Activated CD4-positive, alpha-beta T cell treated with anti-CD3 and anti-CD28 coated beads, Interleukin-10, Interleukin-2, amounts not matched to agents 100 ng/mL and 50 ng/mL, durations not matched to agents 16 hours and 8 hours (primary cell): ENCODE results near the gene ATG4D.
"Not testable (repeated sequence)": the region's sequence is repeated elsewhere in the genome, so short reads cannot be mapped to it uniquely, and the experiment has no call there.

ENCODE experiments used
- DNase-seq: peaks from one replicate; pipeline ENCODE4 v3.0.0-alpha.2; 2020

The ATG4D gene

DNA sequence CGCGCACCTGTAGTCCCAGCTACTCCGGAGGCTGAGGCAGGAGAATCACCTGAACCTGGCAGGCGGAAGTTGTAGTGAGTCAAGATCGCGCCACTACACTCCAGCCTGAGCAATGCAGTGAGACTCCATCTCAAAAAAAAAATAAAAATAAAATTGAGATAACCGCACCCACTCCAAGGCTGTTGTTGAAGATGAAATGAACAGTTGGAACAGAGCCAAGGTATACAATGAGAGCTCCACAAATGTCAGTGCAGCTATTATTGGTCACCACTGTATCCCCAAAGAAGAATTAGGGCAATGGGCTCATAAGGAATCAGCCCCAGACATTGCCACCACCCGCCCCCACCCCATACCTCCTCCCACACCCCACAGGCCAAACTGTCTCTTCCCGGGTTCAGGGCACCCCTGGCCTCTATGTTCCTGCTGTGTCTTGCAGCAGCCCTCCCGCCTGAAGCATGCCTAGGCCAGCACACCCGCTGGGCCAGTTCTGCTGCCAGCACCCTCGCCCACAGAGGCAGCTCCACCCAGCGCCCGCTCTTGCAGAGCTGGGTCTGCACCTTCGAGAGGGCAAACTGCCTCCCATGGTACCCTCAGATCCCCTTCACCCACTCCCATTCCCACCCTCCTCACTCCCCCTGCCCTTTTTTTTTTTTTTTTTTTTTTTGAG lies 22.9 kb upstream of the ATG4D start:
- DNase-seq, result no peak

DNA sequence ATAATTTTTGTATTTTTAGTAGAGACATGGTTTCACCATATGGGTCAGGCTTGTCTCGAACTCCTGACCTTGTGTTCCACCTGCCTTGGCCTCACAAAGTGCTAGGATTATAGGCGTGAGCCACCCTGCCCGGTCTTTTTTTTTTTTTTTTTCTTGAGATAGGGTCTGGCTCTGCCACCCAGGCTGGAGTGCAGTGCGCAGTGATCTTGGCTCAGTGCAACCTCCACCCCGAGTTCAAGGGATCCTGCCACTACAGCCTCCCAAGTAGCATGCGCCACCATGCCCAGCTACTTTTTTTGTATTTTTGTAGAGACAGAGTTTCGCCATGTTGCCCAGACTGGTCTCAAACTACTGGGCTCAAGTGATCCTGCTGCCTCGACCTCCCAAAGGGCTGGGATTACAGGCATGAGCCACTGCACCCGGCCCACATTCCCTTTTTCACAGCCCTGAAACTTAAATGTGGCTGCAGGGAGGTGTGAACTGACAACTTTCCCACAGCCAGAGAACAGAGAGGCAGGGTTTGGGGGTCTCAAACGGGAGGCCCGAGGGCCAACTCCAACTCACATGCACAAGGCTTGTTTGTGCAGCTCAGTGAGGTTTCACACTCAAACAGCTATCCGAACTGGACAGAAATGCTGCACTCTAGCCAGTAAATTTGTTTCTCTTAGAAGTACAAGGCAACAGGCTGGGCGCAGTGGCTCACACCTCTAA lies 22.1 kb upstream of the ATG4D start:
- no peak for DNase-seq

DNA sequence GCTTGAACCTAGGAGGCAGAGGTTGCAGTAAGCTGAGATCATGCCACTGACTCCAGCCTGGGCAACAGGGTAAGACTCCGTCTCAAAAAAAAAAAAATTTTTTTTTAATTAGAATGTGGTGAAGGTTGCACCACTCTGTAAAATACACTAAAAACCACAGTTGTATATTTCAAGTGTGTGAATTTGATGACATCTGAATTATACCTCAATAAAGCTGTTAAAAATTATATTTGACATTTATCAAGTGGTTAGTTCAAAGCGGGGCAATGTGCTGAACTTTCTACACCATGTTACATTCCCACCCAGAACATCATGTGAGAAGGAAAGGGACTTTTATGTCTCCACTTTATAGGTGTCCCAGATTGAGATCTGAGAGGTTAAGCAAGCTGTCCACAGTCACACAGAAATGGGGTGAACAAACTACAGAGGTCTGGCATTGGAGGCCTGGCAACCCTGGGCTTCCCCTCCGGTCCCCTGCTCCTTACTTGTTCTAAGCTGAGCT lies 20.5 kb upstream of the ATG4D start:
- no peak for DNase-seq

DNA sequence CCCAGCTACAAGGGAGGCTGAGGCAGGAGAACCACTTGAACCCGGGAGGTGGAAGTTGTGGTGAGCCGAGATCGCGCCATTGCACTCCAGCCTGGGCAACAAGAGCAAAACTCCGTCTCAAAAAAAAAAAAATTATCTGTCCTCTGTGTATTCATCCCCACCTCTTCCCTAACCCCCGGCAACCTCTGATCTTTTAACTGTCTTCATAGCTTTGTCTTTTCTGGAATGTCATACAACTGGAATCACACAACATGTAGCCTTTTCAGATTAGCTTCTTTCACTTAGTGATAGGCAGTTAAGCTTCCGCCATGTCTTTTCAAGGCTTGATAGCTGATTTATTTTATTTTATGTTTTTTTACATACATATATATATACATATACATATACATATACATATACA lies 18.1 kb upstream of the ATG4D start:
- DNase-seq, result no peak

DNA sequence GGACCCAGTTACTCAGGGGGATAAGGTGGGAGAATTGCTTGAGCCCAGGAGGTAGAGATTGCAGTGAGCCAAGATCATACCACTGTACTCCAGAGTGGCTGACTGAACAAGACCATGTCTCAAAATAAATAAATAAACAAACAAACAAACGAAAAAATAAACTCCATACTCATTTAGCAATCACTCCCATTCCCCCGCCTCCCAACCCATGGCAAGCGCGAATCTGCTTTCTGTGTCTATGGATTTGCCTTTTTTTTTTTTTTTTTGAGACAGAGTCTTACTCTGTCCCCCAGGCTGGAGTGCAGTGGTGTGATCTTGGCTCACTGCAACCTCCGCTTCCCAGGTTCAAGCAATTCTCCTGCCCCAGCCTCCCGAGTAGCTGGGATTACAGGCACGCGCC lies 16.8 kb upstream of the ATG4D start:
- not testable (repeated sequence) for DNase-seq

DNA sequence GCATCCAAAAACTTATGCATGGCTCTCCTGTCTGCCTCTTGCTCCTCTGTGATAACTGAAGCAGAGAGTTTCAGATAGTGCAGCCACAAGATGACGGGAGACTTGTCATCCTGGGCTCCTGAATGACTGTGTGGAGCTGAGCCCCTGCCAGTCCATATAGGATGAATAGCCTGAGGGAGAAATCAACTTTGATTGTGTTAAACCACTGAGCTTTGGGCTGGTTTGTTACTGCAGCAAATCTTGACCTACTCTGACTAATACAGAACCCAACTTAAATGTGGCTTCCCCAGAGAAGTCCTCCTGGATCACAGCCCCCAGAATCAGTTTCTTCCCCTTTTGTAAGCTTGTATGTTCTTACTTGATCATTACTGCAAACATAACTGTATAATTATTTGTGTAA lies 11.2 kb upstream of the ATG4D start:
- DNase-seq, result no peak

DNA sequence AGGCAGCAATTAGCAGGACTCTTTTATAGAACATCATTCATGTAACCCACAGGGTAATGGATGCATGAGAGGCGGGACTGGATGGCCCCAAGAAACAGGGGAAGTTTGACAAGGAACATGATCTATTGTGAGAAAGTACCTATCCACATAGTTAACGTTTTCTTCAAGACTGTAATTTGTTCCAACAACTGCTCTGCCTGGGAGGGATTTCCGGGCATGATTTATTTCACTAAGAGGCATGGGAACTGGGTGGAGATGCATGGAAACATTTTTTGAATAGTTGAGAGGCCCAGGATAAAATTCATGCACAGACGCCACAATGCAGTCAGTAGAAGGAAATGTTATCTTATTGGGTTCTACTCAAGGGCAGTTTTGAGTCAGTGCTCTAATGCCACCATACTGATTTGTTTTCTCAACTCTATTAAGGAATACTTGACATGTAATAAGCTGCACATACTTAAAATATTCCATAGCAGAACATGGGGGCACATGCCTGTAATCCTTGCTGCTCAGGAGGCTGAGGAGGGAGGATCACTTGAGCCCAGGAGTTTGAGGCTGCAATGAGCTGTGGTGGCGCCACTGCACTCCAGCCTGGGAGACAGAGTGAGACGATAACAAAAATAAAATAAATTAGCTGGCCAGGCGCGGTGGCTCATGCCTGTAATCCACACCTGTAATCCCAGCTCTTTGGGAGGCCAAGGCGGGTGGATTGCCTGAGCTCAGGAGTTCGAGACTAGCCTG lies 9.9 kb upstream of the ATG4D start:
- DNase-seq, result no peak

DNA sequence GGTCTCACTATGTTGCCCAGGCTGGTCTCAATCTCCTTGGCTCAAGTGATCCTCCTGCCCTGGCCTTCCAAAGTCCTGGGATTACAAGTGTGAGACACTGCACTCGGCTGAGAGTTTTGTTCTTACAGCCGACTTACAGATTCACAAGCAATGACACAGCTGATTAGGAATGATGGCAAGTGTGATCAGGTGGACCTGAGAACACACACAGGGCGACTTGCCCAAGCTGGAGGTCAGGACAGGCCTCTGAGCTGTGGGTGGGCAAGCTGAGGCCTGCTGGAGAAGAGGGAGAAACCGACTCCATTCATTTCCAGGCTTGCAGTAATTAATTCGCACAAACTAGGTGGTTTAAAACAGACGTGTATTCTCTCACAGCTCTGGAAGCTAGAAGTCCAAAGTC lies 8.1 kb upstream of the ATG4D start:
- DNase-seq, result no peak

DNA sequence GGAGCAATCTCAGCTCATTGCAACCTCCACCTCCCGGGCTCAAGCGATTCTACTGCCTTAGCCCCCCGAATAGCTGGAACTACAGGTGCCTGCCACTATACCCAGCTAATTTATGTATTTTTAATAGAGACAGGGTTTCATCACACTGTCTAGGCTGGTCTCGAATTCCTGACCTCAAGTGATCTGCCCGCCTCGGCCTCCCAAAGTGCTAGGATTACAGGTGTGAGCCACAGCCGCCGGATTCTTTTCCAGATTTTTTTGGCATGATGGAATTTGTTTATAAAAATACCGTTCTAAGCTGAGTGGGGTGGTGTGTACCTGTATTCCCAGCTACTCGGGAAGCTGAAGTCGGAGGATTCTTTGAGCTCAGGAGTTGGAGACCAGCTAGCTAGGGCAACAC lies 6.0 kb upstream of the ATG4D start:
- no peak for DNase-seq

DNA sequence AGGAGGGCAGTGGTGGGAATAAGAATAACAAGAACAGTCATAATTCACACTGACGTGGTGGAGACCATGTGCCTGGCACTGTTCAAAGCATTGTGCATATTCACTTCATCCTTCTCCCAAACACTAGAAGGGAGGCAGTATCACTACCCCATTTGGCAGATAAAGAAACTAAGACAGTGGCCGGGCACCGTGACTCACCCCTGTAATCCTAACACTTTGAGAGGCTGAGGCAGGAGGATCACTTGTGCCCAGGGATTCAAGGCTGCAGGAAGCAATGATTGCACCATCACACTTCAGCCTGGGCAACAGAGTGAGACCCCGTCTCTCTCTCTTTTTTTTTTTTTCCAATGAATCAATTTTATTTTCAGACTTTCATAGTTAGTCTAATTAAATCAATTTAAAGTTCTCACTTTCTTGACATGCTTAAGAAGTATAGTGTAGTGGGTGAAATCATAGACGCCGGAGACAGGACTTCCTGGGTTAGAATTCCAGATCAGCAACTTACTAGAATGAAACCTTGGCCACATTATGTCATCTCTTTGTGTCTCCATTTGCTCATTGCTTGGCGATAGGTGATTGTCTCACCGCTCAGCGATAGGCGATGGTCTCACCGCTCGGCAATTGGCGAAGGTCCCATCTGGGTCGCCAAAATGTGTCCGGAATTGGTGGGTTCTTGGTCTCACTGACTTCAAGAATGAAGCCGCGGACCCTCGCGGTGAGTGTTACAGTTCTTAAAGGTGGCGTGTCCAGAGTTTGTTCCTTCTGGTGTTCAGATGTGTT lies 5.3 kb upstream of the ATG4D start:
- DNase-seq, result no peak

DNA sequence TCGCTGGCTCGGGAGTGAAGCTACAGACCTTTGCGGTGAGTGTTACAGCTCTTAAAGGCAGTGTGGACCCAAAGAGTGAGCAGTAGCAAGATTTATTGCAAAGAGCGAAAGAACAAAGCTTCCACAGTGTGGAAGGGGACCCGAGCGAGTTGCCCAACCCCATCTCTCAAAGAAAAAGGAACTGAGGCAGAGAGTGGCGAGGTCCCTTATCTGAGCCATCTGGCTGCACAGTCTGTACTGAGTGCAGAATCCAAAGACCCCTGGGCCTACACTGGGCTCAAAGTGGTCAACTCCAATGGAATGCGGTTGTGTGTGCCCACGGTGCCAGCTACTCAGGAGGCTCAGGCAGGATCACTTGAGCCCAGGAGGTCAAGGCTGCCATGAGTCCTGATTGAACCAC lies 4.7 kb upstream of the ATG4D start:
- DNase-seq, result not testable (repeated sequence)

DNA sequence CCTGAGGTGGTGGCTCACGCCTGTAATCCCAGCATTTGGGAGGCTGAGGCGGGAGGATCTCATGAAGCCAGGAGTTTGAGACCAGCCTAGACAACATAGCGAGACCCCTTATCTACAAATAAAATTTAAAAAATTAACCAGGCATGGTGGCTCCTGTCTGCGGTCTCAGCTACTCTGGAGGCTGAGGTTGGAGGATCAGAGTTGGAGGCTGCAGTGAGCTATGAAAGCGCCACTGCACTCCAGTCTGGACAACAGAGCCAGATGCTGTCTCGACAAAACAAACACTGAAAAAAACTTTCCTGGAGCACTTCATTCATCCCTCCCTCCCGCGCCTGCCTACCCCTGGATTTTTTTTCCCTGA lies 665 bp upstream of the ATG4D start:
- DNase-seq, result no peak

DNA sequence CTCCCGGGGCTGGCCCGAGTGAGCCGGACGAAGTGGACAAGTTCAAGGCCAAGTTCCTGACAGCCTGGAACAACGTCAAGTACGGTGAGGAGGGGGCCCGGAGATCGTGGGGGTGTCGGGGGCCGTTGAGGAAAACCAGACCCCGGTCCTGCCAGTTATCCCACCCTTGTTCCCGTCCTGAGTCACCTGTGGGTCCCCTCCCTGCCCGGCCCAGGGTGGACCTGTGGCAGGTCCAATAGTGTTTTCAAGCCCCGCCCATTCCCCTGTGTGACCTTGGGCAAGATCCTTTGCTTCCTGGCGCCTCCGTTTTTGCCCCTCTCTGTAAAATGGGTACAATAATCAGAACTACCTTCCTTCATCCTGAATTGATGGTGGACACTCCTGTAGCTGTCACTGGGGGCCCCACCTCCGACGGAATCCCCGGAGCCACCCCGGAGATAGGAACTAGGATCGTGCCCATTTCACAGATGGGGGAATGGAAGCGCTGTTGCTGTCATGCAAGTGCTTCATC lies 593 bp downstream of the ATG4D start:
- peak; percentile 35 for DNase-seq

DNA sequence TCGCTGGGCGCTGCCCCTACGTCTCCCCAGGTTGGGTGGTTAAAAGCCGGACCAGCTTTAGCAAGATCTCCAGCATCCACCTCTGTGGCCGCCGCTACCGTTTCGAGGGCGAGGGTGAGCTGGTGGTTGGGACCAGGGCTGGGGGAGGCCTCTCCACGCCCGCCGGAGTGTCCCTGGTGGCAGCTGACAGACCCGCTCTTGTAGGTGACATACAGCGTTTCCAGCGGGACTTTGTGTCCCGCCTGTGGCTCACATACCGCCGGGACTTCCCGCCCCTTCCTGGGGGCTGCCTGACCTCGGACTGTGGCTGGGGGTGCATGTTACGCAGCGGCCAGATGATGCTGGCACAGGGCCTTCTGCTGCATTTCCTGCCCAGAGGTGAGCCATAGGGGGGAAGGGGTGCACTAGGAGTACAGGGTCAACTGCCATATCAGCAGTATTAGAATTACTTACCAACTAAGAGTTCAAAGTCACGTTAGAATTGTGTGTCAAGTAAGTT lies 1.1 kb downstream of the ATG4D start:
- DNase-seq, result no peak

DNA sequence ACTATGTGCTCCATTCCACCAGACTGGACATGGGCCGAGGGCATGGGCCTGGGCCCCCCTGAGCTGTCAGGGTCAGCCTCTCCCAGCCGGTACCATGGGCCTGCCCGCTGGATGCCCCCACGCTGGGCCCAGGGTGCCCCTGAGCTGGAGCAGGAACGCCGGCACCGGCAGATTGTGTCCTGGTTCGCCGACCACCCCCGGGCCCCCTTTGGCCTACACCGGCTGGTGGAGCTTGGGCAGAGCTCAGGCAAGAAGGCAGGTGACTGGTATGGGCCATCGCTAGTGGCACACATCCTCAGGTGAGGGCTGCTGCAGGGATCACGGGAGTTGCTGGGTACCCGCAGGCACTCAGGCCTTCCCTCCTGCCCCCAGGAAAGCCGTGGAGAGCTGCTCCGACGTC lies 3.1 kb downstream of the ATG4D start:
- DNase-seq, result no peak

DNA sequence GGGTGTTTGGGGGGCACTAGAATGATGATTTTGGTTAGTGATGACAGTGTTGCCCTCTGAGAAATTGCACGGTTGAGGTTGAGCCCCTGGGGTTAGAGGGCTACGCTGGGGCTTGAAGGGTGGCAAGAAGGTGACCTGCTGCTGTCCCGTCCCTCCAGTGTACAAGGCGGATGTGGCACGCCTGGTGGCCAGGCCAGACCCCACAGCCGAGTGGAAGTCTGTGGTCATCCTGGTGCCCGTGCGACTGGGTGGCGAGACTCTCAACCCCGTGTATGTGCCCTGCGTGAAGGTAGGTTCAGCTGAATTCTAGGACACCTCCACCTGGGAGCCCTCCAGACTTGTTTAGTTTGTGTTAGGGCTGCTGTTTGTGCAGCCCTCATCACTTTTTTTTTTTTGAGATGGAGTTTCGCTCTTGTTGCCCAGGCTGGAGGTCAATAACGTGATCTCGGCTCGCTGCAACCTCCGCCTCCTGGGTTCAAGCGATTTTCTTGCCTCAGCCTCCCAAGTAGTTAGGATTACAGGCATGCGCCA lies 5.1 kb downstream of the ATG4D start:
- no peak for DNase-seq

DNA sequence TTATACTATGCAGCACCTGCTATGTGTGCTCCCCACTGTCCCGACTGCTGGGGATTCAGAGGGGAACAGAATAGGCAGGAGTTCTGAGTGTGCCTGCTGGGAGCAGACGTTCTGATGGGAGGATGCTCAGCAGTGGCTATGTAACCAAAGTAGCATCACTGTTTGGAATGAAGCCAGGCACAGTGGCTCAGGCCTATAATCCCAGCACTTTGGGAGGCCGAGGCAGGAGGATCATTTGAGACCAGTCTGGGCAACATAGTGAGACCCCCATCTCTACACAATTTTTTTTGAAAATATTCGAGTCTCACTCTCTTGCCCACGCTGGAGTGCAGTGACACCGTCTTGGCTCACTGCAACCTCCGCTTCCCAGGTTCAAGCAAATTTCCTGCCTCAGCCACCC lies 6.0 kb downstream of the ATG4D start:
- no peak for DNase-seq

DNA sequence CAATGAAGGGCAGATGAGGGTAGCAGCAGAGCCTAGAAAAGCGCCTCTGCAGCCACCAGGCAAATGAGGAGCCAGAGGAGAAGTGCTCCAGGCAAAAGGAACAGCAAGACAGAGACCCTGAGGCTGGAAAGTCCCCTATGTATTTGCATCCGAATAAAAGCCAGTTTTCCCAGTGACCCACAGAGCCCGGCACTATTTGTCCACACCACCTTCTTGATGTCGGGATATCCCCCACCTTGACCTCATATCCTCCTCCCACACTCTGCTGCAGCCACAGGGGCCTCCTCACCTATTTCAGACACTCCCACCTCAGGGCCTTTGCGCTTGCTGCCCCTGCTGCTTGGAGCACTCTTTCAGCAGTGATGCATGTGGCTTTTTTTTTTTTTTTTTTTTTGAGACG lies 6.6 kb downstream of the ATG4D start:
- DNase-seq, result no peak

DNA sequence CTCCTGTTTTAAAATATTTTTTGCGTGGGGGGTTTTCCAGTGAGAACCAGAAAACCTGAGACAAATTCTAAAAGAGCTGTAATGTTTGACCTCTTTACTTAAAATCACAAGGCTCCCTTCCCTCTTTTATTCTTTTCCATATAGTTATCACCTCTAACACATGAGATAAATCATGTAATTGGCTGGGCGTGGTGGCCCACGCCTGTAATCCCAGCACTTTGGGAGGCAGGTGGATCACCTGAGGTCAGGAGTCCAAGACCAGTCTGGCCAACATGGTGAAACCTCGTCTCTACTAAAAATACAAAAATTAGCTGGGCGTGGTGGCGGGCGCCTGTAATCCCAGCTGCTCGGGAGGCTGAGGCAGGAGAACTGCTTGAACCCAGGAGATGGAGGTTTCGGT lies 7.3 kb downstream of the ATG4D start:
- DNase-seq, result not testable (repeated sequence)

DNA sequence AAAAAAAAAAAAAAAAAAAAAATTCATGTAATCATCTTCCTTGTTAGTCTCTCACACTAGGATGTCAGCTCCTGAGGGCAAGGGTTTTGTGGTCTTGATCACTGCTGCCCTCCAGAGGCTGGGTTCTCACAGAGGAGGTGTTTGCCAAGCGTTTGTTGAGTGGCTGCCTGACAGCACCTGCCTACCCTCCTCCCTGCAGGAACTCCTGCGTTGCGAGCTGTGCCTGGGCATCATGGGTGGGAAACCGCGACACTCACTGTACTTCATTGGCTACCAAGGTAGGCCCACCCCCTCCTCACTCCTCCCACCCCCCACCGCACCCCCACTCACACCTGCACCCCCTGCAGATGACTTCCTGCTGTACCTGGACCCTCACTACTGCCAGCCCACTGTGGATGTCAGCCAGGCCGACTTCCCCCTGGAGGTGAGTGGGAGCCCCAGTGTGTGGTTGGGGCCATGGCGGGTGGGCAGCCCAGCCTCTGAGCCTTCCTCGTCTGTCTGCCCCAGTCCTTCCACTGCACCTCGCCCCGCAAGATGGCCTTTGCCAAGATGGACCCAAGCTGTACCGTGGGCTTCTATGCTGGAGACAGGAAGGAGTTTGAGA lies 8.1 kb downstream of the ATG4D start:
- DNase-seq, result peak; percentile 65

DNA sequence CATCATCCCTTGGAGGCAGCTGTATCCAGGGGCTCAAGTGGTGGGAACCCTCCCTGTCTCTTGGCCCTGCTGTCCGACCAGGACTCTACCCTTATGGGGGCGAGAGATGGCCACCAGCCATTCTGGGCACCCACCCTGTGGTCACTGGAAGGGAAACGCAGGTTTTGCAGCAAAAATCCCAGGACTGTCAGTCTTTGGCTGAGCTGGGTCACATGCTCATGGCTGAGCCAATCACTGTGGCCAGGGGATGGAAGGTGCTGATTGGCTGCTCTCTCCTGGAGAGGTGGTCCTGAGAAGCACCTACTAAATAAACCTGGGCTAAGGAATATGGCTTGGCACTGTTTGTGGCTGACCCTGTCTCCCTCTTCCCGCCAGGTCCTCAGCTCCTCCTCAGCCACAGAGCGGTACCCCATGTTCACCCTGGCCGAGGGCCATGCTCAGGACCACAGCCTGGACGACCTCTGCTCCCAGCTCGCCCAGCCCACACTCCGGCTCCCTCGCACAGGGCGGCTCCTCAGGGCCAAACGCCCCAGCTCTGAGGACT lies 8.9 kb downstream of the ATG4D start:
- DNase-seq, result peak; percentile 49
